GM12801 (cell line): ENCODE measurements around the gene CA6.

ENCODE experiments used
- CTCF ChIP-seq: IDR thresholded peaks from one replicate; pipeline ENCODE4 v1.5.1; 2011; ENCODE audit warnings: control low read depth; ENCODE audit not compliant: insufficient read length; ENCODE audit errors: extremely low read depth

Gene CA6

GRCh38 chr1:9022773-9023172 lies 77.1 kb downstream of the CA6 start:
- no peak for TF ChIP-seq CTCF
